Mesenchymal stem cell (in vitro differentiated cells and primary cell): ENCODE measurements around the gene KCNK15.

Experiments
- DNase-seq: peaks from one replicate; pipeline ENCODE4 v3.0.0-alpha.2; 2013
- H2AFZ ChIP-seq: one replicate; pipeline ENCODE4 v1.6.1; 2013; ENCODE audit warnings: low read depth, mild to moderate bottlenecking, control low read depth, inconsistent platforms, low read length, moderate library complexity
- H2AK5ac ChIP-seq: 2 replicates; pipeline ENCODE4 v1.6.1; 2013; ENCODE audit warnings: low read length, moderate library complexity, mild to moderate bottlenecking, inconsistent platforms; ENCODE audit not compliant: severe bottlenecking
- H2BK120ac ChIP-seq: one replicate; pipeline ENCODE4 v1.6.1; 2013; ENCODE audit warnings: low read depth, mild to moderate bottlenecking, inconsistent platforms, low read length, moderate library complexity
- H2BK12ac ChIP-seq, 2 experiments: one replicate each; pipeline ENCODE4 v1.6.1; 2013; ENCODE audit warnings: inconsistent platforms in 2 of 2, low read length in 2 of 2, mild to moderate bottlenecking in 2 of 2, moderate library complexity in 2 of 2, control low read depth in 1 of 2
- H2BK15ac ChIP-seq: one replicate; pipeline ENCODE4 v1.6.1; 2013; ENCODE audit warnings: mild to moderate bottlenecking, low read depth, inconsistent platforms; ENCODE audit not compliant: poor library complexity, severe bottlenecking
- H2BK5ac ChIP-seq: 2 replicates; pipeline ENCODE4 v1.6.1; 2013; ENCODE audit warnings: low read depth, mild to moderate bottlenecking, low read length, control low read depth, inconsistent platforms; ENCODE audit not compliant: poor library complexity, severe bottlenecking
- H3K14ac ChIP-seq, 2 experiments: one replicate each; pipeline ENCODE4 v1.6.1; 2013; ENCODE audit warnings: inconsistent platforms in 2 of 2, low read length in 2 of 2, control low read depth in 1 of 2, mild to moderate bottlenecking in 1 of 2, moderate library complexity in 1 of 2
- H3K18ac ChIP-seq, 2 experiments: one replicate each; pipeline ENCODE4 v1.6.1; 2013; ENCODE audit warnings: inconsistent platforms in 2 of 2, low read length in 2 of 2, control low read depth in 1 of 2, low read depth in 1 of 2, mild to moderate bottlenecking in 1 of 2
- H3K23ac ChIP-seq, 2 experiments: one replicate each; pipeline ENCODE4 v1.6.1; 2013; ENCODE audit warnings: inconsistent platforms in 2 of 2, low read length in 2 of 2, mild to moderate bottlenecking in 2 of 2, moderate library complexity in 2 of 2, control low read depth in 1 of 2
- H3K27ac ChIP-seq: 2 replicates; pipeline ENCODE4 v1.5.1; 2013; ENCODE audit warnings: mild to moderate bottlenecking, moderate library complexity, low read length, control low read depth, inconsistent platforms; ENCODE audit not compliant: poor library complexity, severe bottlenecking
- H3K27me3 ChIP-seq, 2 experiments: 2 replicates each; pipeline versions ENCODE4 v1.6.1 to v1.7.0; 2013; ENCODE audit warnings: low read length in 2 of 2, mild to moderate bottlenecking in 2 of 2, moderate library complexity in 2 of 2, control low read depth in 1 of 2, inconsistent platforms in 1 of 2; ENCODE audit not compliant: control insufficient read depth in 1 of 2, insufficient read depth in 1 of 2
- H3K36me3 ChIP-seq, 2 experiments: 2 replicates each; pipeline versions ENCODE4 v1.6.1 to v1.7.0; 2013; ENCODE audit warnings: low read length in 2 of 2, control low read depth in 1 of 2, inconsistent platforms in 1 of 2, low read depth in 1 of 2, mild to moderate bottlenecking in 1 of 2; ENCODE audit not compliant: insufficient read depth in 2 of 2, control insufficient read depth in 1 of 2
- H3K4ac ChIP-seq, 2 experiments: one replicate each; pipeline ENCODE4 v1.6.1; 2013; ENCODE audit warnings: inconsistent platforms in 2 of 2, low read length in 2 of 2, mild to moderate bottlenecking in 2 of 2, moderate library complexity in 2 of 2, control low read depth in 1 of 2, low read depth in 1 of 2
- H3K4me1 ChIP-seq: 2 replicates; pipeline ENCODE4 v1.6.1; 2013; ENCODE audit warnings: low read depth, low read length, control low read depth; ENCODE audit not compliant: control insufficient read depth, insufficient read depth
- H3K4me2 ChIP-seq: 2 replicates; pipeline ENCODE4 v1.6.1; 2013; ENCODE audit warnings: low read length, mild to moderate bottlenecking, inconsistent platforms; ENCODE audit not compliant: poor library complexity, severe bottlenecking
- H3K4me3 ChIP-seq, 2 experiments: 2 replicates each; pipeline versions ENCODE4 v1.5.1 to v1.7.0; 2013; ENCODE audit warnings: low read length in 2 of 2, mild to moderate bottlenecking in 2 of 2, control low read depth in 1 of 2, low read depth in 1 of 2; ENCODE audit not compliant: insufficient read depth in 1 of 2
- H3K79me1 ChIP-seq: replicated peaks from 2 replicates; pipeline ENCODE4 v1.6.1; 2013; ENCODE audit warnings: mild to moderate bottlenecking, control low read depth, low read length, inconsistent platforms; ENCODE audit not compliant: poor library complexity, severe bottlenecking
- H3K9ac ChIP-seq: 2 replicates; pipeline ENCODE4 v1.7.0; 2013; ENCODE audit warnings: mild to moderate bottlenecking, low read length, moderate library complexity
- H3K9me3 ChIP-seq: 2 replicates; pipeline ENCODE4 v1.7.0; 2013; ENCODE audit warnings: mild to moderate bottlenecking, low read length; ENCODE audit not compliant: control insufficient read depth
- H4K8ac ChIP-seq: one replicate; pipeline ENCODE4 v1.6.1; 2013; ENCODE audit warnings: inconsistent platforms, mild to moderate bottlenecking, low read length, moderate library complexity
- H4K91ac ChIP-seq: one replicate; pipeline ENCODE4 v1.6.1; 2013; ENCODE audit warnings: mild to moderate bottlenecking, low read length, inconsistent platforms
- WGBS: methylation state at CpG from one replicate; pipeline ENCODE4 v1.1.7; 2013; ENCODE audit warnings: mixed read lengths; 5-methylcytosine and 5-hydroxymethylcytosine counted together

The KCNK15 gene

GRCh38 chr20:44703183-44703925, 42.3 kb upstream of the KCNK15 start:
- H3K4me3 ChIP-seq = no peak overlapping the region
- no peaks in the 10 kb centered on the region for H3K27me3 ChIP-seq
- peak overlapping the region; percentile 60 for H3K27ac ChIP-seq
- no peaks in the 10 kb centered on the region for H3K79me1 ChIP-seq
- no peak overlapping the region for H3K23ac ChIP-seq
- peak overlapping the region; percentile 69 for H4K8ac ChIP-seq
- H2BK120ac ChIP-seq = peak overlapping the region; percentile 93
- peak overlapping the region; percentile 44 to 89 for H3K4ac ChIP-seq
- H3K36me3 ChIP-seq = no peaks in the 10 kb centered on the region
- peak overlapping the region; percentile 62 for H4K91ac ChIP-seq
- H2BK15ac ChIP-seq = peak overlapping the region; percentile 29
- H3K9ac ChIP-seq = peak overlapping the region; percentile 67
- no peak overlapping the region for H3K14ac ChIP-seq
- no peak overlapping the region for H3K4me2 ChIP-seq
- peaks cover 54% of the 10 kb centered on the region for H3K4me1 ChIP-seq
- H2AK5ac ChIP-seq = peak overlapping the region; percentile 3
- peak overlapping the region; percentile 83 for H2BK5ac ChIP-seq
- H2AFZ ChIP-seq = no peak overlapping the region
- H2BK12ac ChIP-seq = peak overlapping the region; percentile 89 to 92
- H3K18ac ChIP-seq = peak overlapping the region; percentile 34 to 92
- no peaks in the 10 kb centered on the region for H3K9me3 ChIP-seq
- WGBS = 78% methylated on average over 10 of the region's 12 CpGs
- no peak for DNase-seq

- Histone ChIP-seq H3K4me2 (no peak overlapping the region), H3K4ac (peak overlapping the region; percentile 35 to 89), H3K18ac (peak overlapping the region; percentile 17 to 55), H3K79me1 (no peaks in the 10 kb centered on the region), H2BK120ac (peak overlapping the region; percentile 45), H4K91ac (peak overlapping the region; percentile 54), H3K9ac (peak overlapping the region; percentile 67), H3K4me1 (peaks cover 49% of the 10 kb centered on the region), H4K8ac (no peak overlapping the region), H3K9me3 (no peaks in the 10 kb centered on the region), H3K4me3 (no peak overlapping the region), H3K27me3 (no peaks in the 10 kb centered on the region), H2BK12ac (peak overlapping the region; percentile 2 to 85), H3K27ac (no peak overlapping the region), H2AFZ (no peak overlapping the region), H2BK15ac (no peak overlapping the region), H3K14ac (peak overlapping the region in 1 of 2 experiments; percentile 14), H2BK5ac (no peak overlapping the region), H2AK5ac (peak overlapping the region; percentile 5), H3K23ac (no peak overlapping the region), H3K36me3 (no peaks in the 10 kb centered on the region)
- no peak for DNase-seq
- WGBS = 90% methylated on average over 9 of the region's 9 CpGs
These were observed 41.6 kb upstream of the KCNK15 start for GRCh38 chr20:44703956-44704488.

GRCh38 chr20:44704551-44704971, 41.1 kb upstream of the KCNK15 start:
- Histone ChIP-seq H3K4me1 (peaks cover 49% of the 10 kb centered on the region), H2BK120ac (peak overlapping the region; percentile 45), H3K23ac (no peak overlapping the region), H2BK15ac (peak overlapping the region; percentile 66), H2AK5ac (peak overlapping the region; percentile 80), H3K4me3 (no peak overlapping the region), H3K79me1 (no peaks in the 10 kb centered on the region), H3K36me3 (no peaks in the 10 kb centered on the region), H3K27ac (no peak overlapping the region), H3K4ac (peak overlapping the region in 1 of 2 experiments; percentile 11), H4K91ac (peak overlapping the region; percentile 54), H3K14ac (no peak overlapping the region), H2BK12ac (peak overlapping the region; percentile 28 to 78), H2BK5ac (no peak overlapping the region), H3K9me3 (no peaks in the 10 kb centered on the region), H2AFZ (no peak overlapping the region), H3K9ac (peak overlapping the region; percentile 67), H3K27me3 (no peaks in the 10 kb centered on the region), H4K8ac (no peak overlapping the region), H3K4me2 (no peak overlapping the region), H3K18ac (peak overlapping the region; percentile 17 to 51)
- 27% methylated on average over 4 of the region's 4 CpGs for WGBS
- DNase-seq = peak; percentile 55

- H3K4ac ChIP-seq = no peak overlapping the region
- H4K91ac ChIP-seq = no peak overlapping the region
- H2BK5ac ChIP-seq = no peak overlapping the region
- peak overlapping the region in 1 of 2 experiments; percentile 1 for H3K18ac ChIP-seq
- 76% methylated on average over 3 of the region's 4 CpGs for WGBS
- no peak for DNase-seq
- no peak overlapping the region for H2AFZ ChIP-seq
- no peak overlapping the region for H3K4me3 ChIP-seq
- H3K23ac ChIP-seq = no peak overlapping the region
- H2BK12ac ChIP-seq = peak overlapping the region in 1 of 2 experiments; percentile 78
- no peaks in the 10 kb centered on the region for H3K27me3 ChIP-seq
- no peaks in the 10 kb centered on the region for H3K9me3 ChIP-seq
- no peak overlapping the region for H4K8ac ChIP-seq
- no peak overlapping the region for H2BK120ac ChIP-seq
- no peaks in the 10 kb centered on the region for H3K36me3 ChIP-seq
- H2BK15ac ChIP-seq = no peak overlapping the region
- H3K27ac ChIP-seq = no peak overlapping the region
- peak overlapping the region; percentile 80 for H2AK5ac ChIP-seq
- no peak overlapping the region for H3K4me2 ChIP-seq
- peak overlapping the region; percentile 73 for H3K9ac ChIP-seq
- peaks cover 48% of the 10 kb centered on the region for H3K4me1 ChIP-seq
- H3K79me1 ChIP-seq = no peaks in the 10 kb centered on the region
- H3K14ac ChIP-seq = no peak overlapping the region
These were observed 40.1 kb upstream of the KCNK15 start for GRCh38 chr20:44705364-44706094.
